IPS DF 4.7 (cell line): ENCODE measurements around the gene RALGAPA1.
"Not testable (repeated sequence)": the region's sequence is repeated elsewhere in the genome, so short reads cannot be mapped to it uniquely, and the experiment has no call there.

ENCODE experiments used
- DNase-seq: peaks from one replicate; pipeline ENCODE4 v3.0.0-alpha.2; 2013; ENCODE audit warnings: low spot score; ENCODE audit errors: extremely low read depth

The RALGAPA1 gene

GRCh38 chr14:35766036-35766699 lies 42.9 kb downstream of the RALGAPA1 start:
- DNase-seq, result no peak

GRCh38 chr14:35761922-35762321 lies 47.2 kb downstream of the RALGAPA1 start:
- no peak for DNase-seq

DNA sequence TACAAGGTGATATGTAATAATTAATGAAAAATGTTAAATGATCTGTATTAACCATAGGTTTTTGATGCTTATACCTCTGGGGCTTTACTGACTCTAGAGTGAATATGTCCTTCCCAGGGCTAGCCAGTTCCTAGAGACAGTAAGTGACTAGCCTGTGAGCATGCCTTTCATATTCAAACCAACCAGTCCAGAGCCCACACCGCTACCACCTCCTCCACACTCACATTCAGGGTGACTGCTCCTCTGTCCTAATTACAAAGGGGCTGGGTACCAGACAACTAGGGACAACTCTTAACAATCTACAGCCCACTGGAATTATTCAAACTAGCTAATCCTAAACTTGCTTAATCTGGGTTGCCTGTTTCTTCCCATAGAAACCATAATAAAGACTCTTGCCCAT lies 49.0 kb downstream of the RALGAPA1 start:
- DNase-seq, result no peak

- DNase-seq, result no peak
Observed at GRCh38 chr14:35758523-35759129, 50.5 kb downstream of the RALGAPA1 start.

GRCh38 chr14:35754671-35755070 lies 54.4 kb downstream of the RALGAPA1 start:
- DNase-seq, result no peak

DNA sequence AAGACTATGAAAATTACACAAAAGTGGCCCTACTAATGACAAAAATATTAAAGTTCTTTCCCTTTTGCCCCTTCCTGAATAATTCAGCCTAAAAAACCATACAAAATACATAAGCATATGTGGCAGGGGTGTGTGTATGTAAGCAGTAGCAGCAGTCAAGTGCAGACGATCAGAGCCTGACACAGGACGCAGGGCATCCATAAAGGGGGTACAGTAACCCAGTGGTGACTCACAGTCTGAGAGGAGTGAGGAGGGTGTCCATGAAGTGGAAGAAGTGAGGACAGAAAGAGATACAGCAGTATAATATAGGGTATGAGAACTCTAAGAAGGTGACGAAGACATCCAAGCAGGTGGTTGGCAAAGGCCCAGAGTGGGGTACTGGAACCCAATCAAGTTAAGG lies 56.7 kb downstream of the RALGAPA1 start:
- no peak for DNase-seq

GRCh38 chr14:35750202-35750904 lies 58.7 kb downstream of the RALGAPA1 start:
- no peak for DNase-seq

- DNase-seq, result no peak
Observed at GRCh38 chr14:35747379-35747778, 61.7 kb downstream of the RALGAPA1 start.

DNA sequence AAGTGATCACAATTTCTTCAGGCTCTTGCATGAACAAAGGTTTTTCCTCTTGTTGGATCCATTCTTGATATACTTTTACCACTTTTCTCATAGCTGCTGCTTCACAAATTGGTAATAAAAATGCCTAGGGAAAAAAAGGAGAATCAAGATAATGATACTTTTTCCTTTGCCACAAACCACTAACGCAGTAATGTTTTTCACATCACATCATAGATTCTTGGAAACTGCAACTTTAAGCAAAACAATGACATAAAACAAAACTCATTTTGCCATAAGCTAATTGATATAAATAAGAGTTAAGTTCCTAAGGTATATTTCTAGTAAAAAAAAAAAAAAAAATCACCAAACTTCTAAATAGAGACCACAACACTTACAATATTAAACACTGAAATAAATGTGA lies 66.7 kb downstream of the RALGAPA1 start:
- no peak for DNase-seq

- no peak for DNase-seq
Observed at GRCh38 chr14:35742032-35742371, 67.1 kb downstream of the RALGAPA1 start.

GRCh38 chr14:35741345-35742031 lies 67.6 kb downstream of the RALGAPA1 start:
- no peak for DNase-seq

GRCh38 chr14:35740215-35740614 lies 68.9 kb downstream of the RALGAPA1 start:
- DNase-seq, result no peak

DNA sequence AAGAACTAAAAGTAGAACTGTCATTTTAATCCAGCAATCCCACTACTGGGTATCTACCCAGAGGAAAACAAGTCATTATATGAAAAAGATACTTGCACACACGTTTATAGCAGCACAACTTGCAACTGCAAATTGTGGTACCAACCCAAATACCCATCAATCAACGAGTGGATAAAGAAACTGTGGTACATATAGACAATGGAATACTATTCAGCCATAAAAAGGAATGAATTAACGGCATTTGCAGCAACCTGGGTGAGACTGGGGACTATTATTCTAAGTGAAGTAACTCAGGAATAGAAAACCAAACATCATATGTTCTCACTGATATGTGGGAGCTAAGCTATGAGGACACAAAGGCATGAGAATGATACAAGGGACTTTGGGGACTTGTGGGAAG lies 73.9 kb downstream of the RALGAPA1 start:
- DNase-seq, result not testable (repeated sequence)

DNA sequence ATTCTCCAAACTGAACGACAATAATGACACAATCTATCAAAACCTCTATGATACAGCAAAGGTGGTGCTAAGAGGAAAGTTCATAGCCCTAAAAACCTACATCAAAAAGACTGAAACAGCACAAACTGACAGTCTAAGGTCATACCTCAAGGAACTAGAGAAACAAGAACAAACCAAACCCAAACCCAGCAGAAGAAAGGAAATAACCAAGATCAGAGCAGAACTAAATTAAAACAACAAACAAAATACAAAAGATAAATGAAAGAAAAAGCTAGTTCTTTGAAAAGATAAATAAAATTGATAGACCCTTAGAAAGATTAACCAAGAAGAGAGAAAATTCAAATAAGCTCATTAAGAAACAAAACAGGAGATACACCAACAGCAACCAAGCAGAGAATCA lies 75.6 kb downstream of the RALGAPA1 start:
- DNase-seq, result not testable (repeated sequence)

GRCh38 chr14:35730871-35731270 lies 78.2 kb downstream of the RALGAPA1 start:
- DNase-seq, result no peak

- DNase-seq, result no peak
Observed at GRCh38 chr14:35727764-35728163, 81.3 kb downstream of the RALGAPA1 start.

DNA sequence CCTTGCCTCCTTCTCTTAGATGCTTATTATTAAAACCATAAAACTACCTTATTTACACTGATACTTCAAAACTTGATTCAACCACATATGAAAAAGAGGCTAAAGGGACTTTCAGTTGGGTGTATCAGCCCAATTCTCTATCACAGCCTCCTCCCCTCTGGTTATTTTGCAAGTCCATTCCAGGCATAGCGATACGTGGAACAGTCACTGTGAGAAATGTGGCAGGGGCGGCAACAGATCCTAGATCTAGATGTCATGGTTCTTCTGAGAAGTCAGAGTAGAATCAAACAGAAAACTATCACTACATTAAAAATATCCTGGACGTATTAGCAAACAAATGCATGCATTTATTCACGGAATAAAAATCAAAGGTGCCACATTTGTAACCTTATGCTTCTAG lies 83.2 kb downstream of the RALGAPA1 start:
- DNase-seq, result no peak

DNA sequence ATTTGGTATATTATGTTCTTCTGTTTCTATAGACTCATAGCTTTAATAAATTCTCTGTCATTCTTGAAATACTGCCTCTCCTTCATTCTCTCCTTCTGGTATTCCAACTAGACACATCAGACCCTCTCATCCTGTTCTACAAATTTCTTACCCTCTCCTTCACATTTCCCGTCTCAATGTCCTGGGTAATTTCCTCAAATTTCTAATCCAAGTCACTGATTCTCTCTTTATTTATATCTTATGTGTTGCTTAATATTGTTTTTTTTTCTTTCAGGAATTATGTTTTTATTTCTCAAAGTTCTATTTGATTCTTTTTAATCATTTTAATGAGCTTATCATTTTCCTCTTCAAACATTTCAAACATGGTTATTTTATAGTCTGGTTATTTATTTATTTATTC lies 94.0 kb downstream of the RALGAPA1 start:
- DNase-seq, result no peak

GRCh38 chr14:35712466-35712865 lies 96.6 kb downstream of the RALGAPA1 start:
- DNase-seq, result no peak

DNA sequence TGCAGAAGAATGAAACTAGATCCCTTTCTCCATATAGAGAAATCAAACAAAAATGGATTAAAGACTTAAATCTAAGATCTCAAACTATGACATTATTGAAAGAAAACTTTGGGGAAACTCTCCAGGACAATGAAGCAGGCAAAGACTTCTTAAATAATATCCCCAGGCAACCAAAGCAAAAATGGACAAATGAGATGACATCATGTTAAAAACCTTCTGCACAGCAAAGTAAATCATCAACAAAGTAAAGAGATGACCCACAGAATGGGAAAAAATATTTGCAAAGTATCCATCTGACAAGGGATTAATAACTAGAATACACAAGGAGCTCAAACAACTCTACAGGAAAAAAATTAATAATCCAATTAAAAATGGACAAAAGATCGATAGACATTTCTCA lies 101.0 kb downstream of the RALGAPA1 start:
- DNase-seq, result no peak

GRCh38 chr14:35705636-35706035 lies 103.5 kb downstream of the RALGAPA1 start:
- DNase-seq, result no peak

DNA sequence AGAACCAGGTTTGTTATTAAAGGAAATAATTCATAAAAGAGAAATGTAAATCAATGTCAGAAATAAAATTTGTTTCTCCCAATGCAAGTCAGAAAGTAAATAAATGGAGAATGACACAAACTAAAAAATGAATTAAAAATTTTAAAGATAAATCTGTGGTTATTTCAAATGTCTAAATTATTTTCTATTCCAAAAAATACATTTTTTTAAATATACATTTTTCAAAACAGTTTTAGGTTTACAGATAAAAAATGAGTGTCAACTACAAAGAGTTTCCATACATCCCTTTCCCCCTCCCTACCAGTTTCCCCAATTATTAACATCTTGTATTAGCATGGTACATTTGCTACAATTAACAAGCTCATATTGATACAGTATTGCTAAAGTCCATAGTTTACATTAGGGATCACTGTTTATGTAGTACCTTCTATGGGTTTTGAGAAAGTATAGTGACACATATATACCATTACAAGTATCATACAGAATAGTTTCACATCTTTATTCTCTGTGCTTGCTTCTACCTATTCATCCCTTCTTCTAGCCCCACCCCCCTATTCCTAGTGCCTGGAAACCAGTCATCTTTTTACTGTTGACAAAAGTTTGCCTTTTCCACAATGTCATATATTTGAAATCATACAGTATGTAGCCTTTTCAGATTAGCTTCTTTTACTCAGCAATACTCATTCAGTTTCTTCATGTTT lies 104.2 kb downstream of the RALGAPA1 start:
- DNase-seq, result no peak
